HCT116 (cell line): ENCODE measurements around the gene RASGEF1B. TPM values are rescaled to one million over a fixed set of nuclear protein-coding genes. Genes with fewer than 3 reads are reported as not detected.

Source experiments
- ATAC-seq: fragments of 200-7000 bp; cut with Tn5 transposase; 2 replicates; pipeline ENCODE4 v1.9.1; 2020; ENCODE audit warnings: mild to moderate bottlenecking, moderate library complexity
- BruUV-seq: library from RNA; stranded (reverse); fragments of 400-500 nt; replicated peaks from 2 replicates; lab custom pipeline; 2021; lab: Mats Ljungman, UMichigan
- CTCF ChIA-PET: fragments of 300-600 bp; sonication (Branson Sonifier 250); formaldehyde crosslinking; loops from one replicate; lab custom pipeline; 2021; ENCODE audit warnings: antibody characterized with exemption; lab: Charles Lee
- POLR2A ChIA-PET: fragments of 300-600, 350-600 bp; sonication (Branson Sonifier 250); formaldehyde crosslinking; loops from one replicate; lab custom pipeline; 2021; ENCODE audit warnings: antibody characterized with exemption; lab: Charles Lee
- RAD21 ChIA-PET, 2 experiments: fragments of 300-600 bp; sonication (Branson Sonifier 250); formaldehyde crosslinking; loops; one replicate each; lab custom pipeline; 2023; ENCODE audit warnings: low total read pairs in 2 of 2; ENCODE audit not compliant: uncharacterized antibody in 2 of 2, unreplicated experiment in 2 of 2, low non-redundant PET in 1 of 2; lab: Charles Lee
- DNase-seq: peaks from one replicate; pipeline ENCODE4 v3.0.0-alpha.2; 2010; ENCODE audit warnings: low read depth, low spot score
- H2AFZ ChIP-seq: fragments of 200-600 bp; shearing (Covaris generic), sonication (generic); 2 replicates; pipeline ENCODE4 v1.6.1; 2017; ENCODE audit warnings: low read depth, mixed run types, mixed read lengths, antibody characterized with exemption, low read length; ENCODE audit not compliant: poor library complexity, severe bottlenecking
- H3K27ac ChIP-seq: 2 replicates; pipeline ENCODE4 v1.5.1; 2012; ENCODE audit warnings: low read depth, low read length
- H3K27me3 ChIP-seq: fragments of 200-600 bp; sonication (generic); 2 replicates; pipeline ENCODE4 v1.6.1; 2016; ENCODE audit warnings: mixed run types, low read length, mixed read lengths; ENCODE audit not compliant: insufficient read depth
- H3K36me3 ChIP-seq, 2 experiments: fragments of 200-500 bp in 1 of 2; fragments of 200-600 bp in 1 of 2; sonication (Bioruptor generic) in 1 of 2; sonication (generic) in 1 of 2; 2 replicates each; pipeline versions ENCODE4 v1.5.1 to v1.6.1; 2014 to 2016; ENCODE audit warnings: low read length in 2 of 2, inconsistent platforms in 1 of 2, mixed read lengths in 1 of 2, mixed run types in 1 of 2; ENCODE audit not compliant: insufficient read depth in 2 of 2, control insufficient read depth in 1 of 2
- H3K4me1 ChIP-seq, 2 experiments: fragments of 200-600 bp in 1 of 2; sonication (generic) in 1 of 2; 2 replicates each; pipeline versions ENCODE4 v1.5.1 to v1.6.1; 2012 to 2017; ENCODE audit warnings: low read length in 2 of 2, inconsistent platforms in 1 of 2, mild to moderate bottlenecking in 1 of 2, mixed read lengths in 1 of 2, mixed run types in 1 of 2, moderate library complexity in 1 of 2; ENCODE audit not compliant: insufficient read depth in 2 of 2, control insufficient read depth in 1 of 2
- H3K4me2 ChIP-seq: fragments of 200-600 bp; sonication (generic); 2 replicates; pipeline ENCODE4 v1.6.1; 2017; ENCODE audit warnings: mixed run types, low read length, mixed read lengths
- H3K4me3 ChIP-seq, 2 experiments: fragments of 200-600 bp in 1 of 2; sonication (generic) in 1 of 2; replicated peaks in 1 of 2; 2 replicates each; pipeline ENCODE4 v1.5.1; 2011 to 2016; ENCODE audit warnings: low read length in 2 of 2, control low read depth in 1 of 2, low read depth in 1 of 2, mild to moderate bottlenecking in 1 of 2, mixed read lengths in 1 of 2, mixed run types in 1 of 2
- H3K79me2 ChIP-seq: fragments of 200-600 bp; sonication (generic); 2 replicates; pipeline ENCODE4 v1.6.1; 2017; ENCODE audit warnings: mild to moderate bottlenecking, mixed run types, low read length, moderate library complexity, mixed read lengths; ENCODE audit not compliant: insufficient read depth
- H3K9ac ChIP-seq: fragments of 200-600 bp; sonication (generic); 2 replicates; pipeline ENCODE4 v1.6.1; 2016; ENCODE audit warnings: low read length, mixed read lengths
- H3K9me2 ChIP-seq: fragments of 200-600 bp; sonication (generic), shearing (Covaris generic); 2 replicates; pipeline ENCODE4 v1.6.1; 2017; ENCODE audit warnings: mixed run types, mild to moderate bottlenecking, moderate library complexity; ENCODE audit not compliant: insufficient read depth
- H3K9me3 ChIP-seq, 2 experiments: fragments of 200-500 bp in 1 of 2; fragments of 200-600 bp in 1 of 2; sonication (Bioruptor generic) in 1 of 2; sonication (generic) in 1 of 2; 2 replicates each; pipeline ENCODE4 v1.6.1; 2014 to 2017; ENCODE audit warnings: low read length in 2 of 2, mixed read lengths in 2 of 2, inconsistent platforms in 1 of 2, low read depth in 1 of 2, mild to moderate bottlenecking in 1 of 2, mixed run types in 1 of 2, moderate library complexity in 1 of 2; ENCODE audit not compliant: control insufficient read depth in 1 of 2, insufficient read depth in 1 of 2
- H4K20me1 ChIP-seq: fragments of 200-600 bp; sonication (generic), shearing (Covaris generic); 2 replicates; pipeline ENCODE4 v1.6.1; 2017; ENCODE audit warnings: mixed run types, mild to moderate bottlenecking, moderate library complexity; ENCODE audit not compliant: insufficient read depth
- ATF3 ChIP-seq: IDR thresholded peaks from 2 replicates; pipeline ENCODE4 v1.6.1; 2012
- CBX3 ChIP-seq: IDR thresholded peaks from 2 replicates; pipeline ENCODE4 v1.6.1; 2012; ENCODE audit warnings: low read depth
- CEBPB ChIP-seq: IDR thresholded peaks from 2 replicates; pipeline ENCODE4 v1.6.1; 2012; ENCODE audit warnings: low read depth
- ELF1 ChIP-seq: IDR thresholded peaks from 2 replicates; pipeline ENCODE4 v1.6.1; 2012; ENCODE audit warnings: low read depth, borderline replicate concordance
- EZH2 ChIP-seq: fragments of 200-600 bp; sonication (generic); IDR thresholded peaks from 2 replicates; pipeline ENCODE4 v1.6.1; 2017; ENCODE audit warnings: antibody characterized with exemption, mixed run types
- EZH2phosphoT487 ChIP-seq: fragments of 200-600 bp; IDR thresholded peaks from 2 replicates; pipeline ENCODE4 v1.6.1; 2018; ENCODE audit warnings: antibody characterized with exemption, borderline replicate concordance
- FOSL1 ChIP-seq: IDR thresholded peaks from 2 replicates; pipeline ENCODE4 v1.6.1; 2012; ENCODE audit warnings: low read depth
- JUND ChIP-seq: IDR thresholded peaks from 2 replicates; pipeline ENCODE4 v1.6.1; 2012
- POLR2A ChIP-seq: IDR thresholded peaks from 2 replicates; pipeline ENCODE4 v1.7.0; 2011; ENCODE audit warnings: borderline replicate concordance; ENCODE audit not compliant: insufficient read depth, insufficient read length; ENCODE audit errors: extremely low read depth
- POLR2AphosphoS5 ChIP-seq: IDR thresholded peaks from 2 replicates; pipeline ENCODE4 v1.6.1; 2011; ENCODE audit warnings: mild to moderate bottlenecking, low read depth, low read length, moderate library complexity
- RAD21 ChIP-seq: IDR thresholded peaks from 2 replicates; pipeline ENCODE4 v1.6.1; 2012; ENCODE audit warnings: low read depth, mild to moderate bottlenecking
- REST ChIP-seq: IDR thresholded peaks from 2 replicates; pipeline ENCODE4 v1.6.1; 2012; ENCODE audit warnings: low read depth
- SIN3A ChIP-seq: IDR thresholded peaks from 2 replicates; pipeline ENCODE4 v1.6.1; 2012; ENCODE audit warnings: low read depth
- SP1 ChIP-seq: IDR thresholded peaks from 2 replicates; pipeline ENCODE4 v1.6.1; 2012; ENCODE audit warnings: low read depth
- SRF ChIP-seq: IDR thresholded peaks from 2 replicates; pipeline ENCODE4 v1.6.1; 2012; ENCODE audit warnings: low read depth
- TCF7L2 ChIP-seq: IDR thresholded peaks from 2 replicates; pipeline ENCODE4 v1.7.0; 2011; ENCODE audit warnings: borderline replicate concordance, inconsistent platforms; ENCODE audit not compliant: insufficient read depth, insufficient read length; ENCODE audit errors: extremely low read depth
- YY1 ChIP-seq: IDR thresholded peaks from 2 replicates; pipeline ENCODE4 v1.6.1; 2011; ENCODE audit warnings: low read length, low read depth, moderate library complexity, mild to moderate bottlenecking; ENCODE audit not compliant: insufficient replicate concordance; ENCODE audit errors: extremely low read depth
- ZBTB33 ChIP-seq: IDR thresholded peaks from 2 replicates; pipeline ENCODE4 v1.6.1; 2011; ENCODE audit warnings: mild to moderate bottlenecking, low read length, moderate library complexity; ENCODE audit not compliant: insufficient replicate concordance; ENCODE audit errors: extremely low read depth
- ZNF274 ChIP-seq: fragments of 200-500 bp; sonication (Bioruptor generic); IDR thresholded peaks from 2 replicates; pipeline ENCODE4 v1.6.1; 2014; ENCODE audit warnings: mild to moderate bottlenecking, low read depth, low read length, inconsistent platforms
- intact Hi-C: fragments of 100-400 bp; cut with micrococcal nuclease; formaldehyde crosslinking; loops from 2 replicates; pipeline ENCODE4 v1.10.0; 2022
- total RNA-seq: library from RNA; stranded (reverse); gene quantifications from one replicate; pipeline ENCODE4 v1.2.1, GENCODE V29; 2021; ENCODE audit not compliant: unreplicated experiment

Gene RASGEF1B
- total RNA-seq, 1 experiment from 2014 or later = 0.25 TPM

- H3K9ac ChIP-seq = no peak overlapping the region
- H3K4me3 ChIP-seq = no peak overlapping the region
- RAD21 ChIA-PET = no interaction called here
- H3K9me2 ChIP-seq = no peaks in the 10 kb centered on the region
- intact Hi-C loops = no loop called here
- ATAC-seq (no peak), DNase-seq (no peak)
- no peaks in the 10 kb centered on the region for H3K36me3 ChIP-seq
- CTCF ChIA-PET = no interaction called here
- H3K4me1 ChIP-seq = no peaks in the 10 kb centered on the region
- H3K27me3 ChIP-seq = peaks cover 3% of the 10 kb centered on the region; the same call in 1 of the 2 replicates
- BruUV-seq = no TSS peak
- H3K79me2 ChIP-seq = no peaks in the 10 kb centered on the region
- POLR2A ChIA-PET = no interaction called here
- H4K20me1 ChIP-seq = no peaks in the 10 kb centered on the region
- no peak overlapping the region for H3K4me2 ChIP-seq
- H3K27ac ChIP-seq = no peak overlapping the region
- TF ChIP-seq POLR2A (no peak), JUND (no peak), RAD21 (no peak), EZH2phosphoT487 (no peak), CBX3 (no peak), ZNF274 (no peak), EZH2 (no peak), SP1 (no peak), SIN3A (no peak), REST (no peak), ELF1 (no peak), ZBTB33 (no peak), CEBPB (no peak), SRF (no peak), ATF3 (no peak), FOSL1 (no peak), TCF7L2 (no peak), POLR2AphosphoS5 (no peak), YY1 (no peak)
- no peaks in the 10 kb centered on the region for H3K9me3 ChIP-seq
- no peak overlapping the region for H2AFZ ChIP-seq
Observed at GRCh38 chr4:81377191-81377590, 94.5 kb downstream of the RASGEF1B start.
